KOPT-K1 (cell line): ENCODE data around the gene KCTD1.

Source experiments
- H3K27ac ChIP-seq: fragments of 200-600 bp; sonication (generic); 2 replicates; pipeline ENCODE4 v1.5.1; 2016; ENCODE audit warnings: antibody characterized with exemption, mild to moderate bottlenecking, low read depth, low read length; ENCODE audit not compliant: poor library complexity, severe bottlenecking
- H3K36me3 ChIP-seq: fragments of 200-600 bp; sonication (generic); 2 replicates; pipeline ENCODE4 v1.5.1; 2017; ENCODE audit warnings: antibody characterized with exemption, mild to moderate bottlenecking, low read length, moderate library complexity; ENCODE audit not compliant: insufficient read depth
- H3K9me3 ChIP-seq: fragments of 200-600 bp; sonication (generic); 2 replicates; pipeline ENCODE4 v1.5.1; 2017; ENCODE audit warnings: antibody characterized with exemption, low read length, mild to moderate bottlenecking; ENCODE audit not compliant: insufficient read depth, poor library complexity, severe bottlenecking

Gene KCTD1

GRCh38 chr18:26548415-26549262 is at the start of gene KCTD1:
Gene KCTD1 (minus strand): TSS chr18:26548553. CDS start chr18:26548536, 17 bp downstream.
- Histone ChIP-seq H3K27ac (peak within 1 kb of the TSS; percentile 72), H3K9me3 (no peaks in the 10 kb centered on the region), H3K36me3 (no peaks in the 10 kb centered on the region)

DNA sequence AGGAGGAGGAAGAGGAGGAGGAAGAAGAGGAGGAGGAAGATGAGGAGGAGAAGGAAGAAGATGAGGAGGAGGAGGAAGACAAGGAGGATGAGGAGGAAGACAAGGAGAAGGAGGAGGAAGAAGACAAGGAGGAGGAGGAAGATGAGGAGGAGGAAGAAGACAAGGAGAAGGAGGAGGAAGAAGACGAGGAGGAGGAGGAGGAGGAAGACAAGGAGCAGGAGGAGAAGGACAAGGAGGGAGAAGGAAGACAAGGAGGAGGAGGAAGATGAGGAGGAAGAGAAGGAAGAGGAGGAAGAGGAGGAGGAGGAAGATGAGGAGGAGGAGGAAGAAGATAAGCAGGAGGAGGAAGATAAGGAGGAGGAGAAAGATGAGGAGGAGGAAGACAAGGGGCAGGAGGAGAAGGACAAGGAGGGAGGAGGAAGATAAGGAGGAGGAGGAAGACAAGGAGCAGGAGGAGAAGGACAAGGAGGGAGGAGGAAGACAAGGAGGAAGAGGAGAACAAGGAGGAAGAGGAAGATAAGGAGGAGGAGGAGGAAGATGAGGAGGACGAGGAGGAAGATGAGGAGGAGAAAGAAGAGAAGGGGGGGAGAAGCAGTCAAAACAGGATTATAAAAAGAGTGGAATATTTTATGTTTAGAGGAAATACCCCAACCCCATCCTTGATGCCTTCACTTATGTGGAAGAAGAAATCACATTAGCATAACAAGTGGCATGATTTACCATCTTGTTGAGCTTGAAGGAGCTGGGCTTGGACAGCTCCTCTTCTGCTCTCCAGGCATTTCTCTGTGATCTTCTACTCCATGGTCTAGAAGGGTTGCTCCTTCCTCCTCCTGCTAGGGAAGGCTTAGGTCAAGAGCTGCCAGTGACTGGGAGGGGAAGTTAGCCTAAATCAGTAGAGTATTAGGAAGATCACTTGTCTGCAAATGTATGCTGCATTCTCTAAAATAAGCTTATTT is 45.3 kb upstream of the KCTD1 start:
- H3K36me3 ChIP-seq = no peaks in the 10 kb centered on the region
- H3K27ac ChIP-seq = no peak overlapping the region
- H3K9me3 ChIP-seq = no peaks in the 10 kb centered on the region

GRCh38 chr18:26584745-26585144 is 36.4 kb upstream of the KCTD1 start:
- Histone ChIP-seq H3K36me3 (no peaks in the 10 kb centered on the region), H3K9me3 (no peaks in the 10 kb centered on the region), H3K27ac (no peak overlapping the region)

DNA sequence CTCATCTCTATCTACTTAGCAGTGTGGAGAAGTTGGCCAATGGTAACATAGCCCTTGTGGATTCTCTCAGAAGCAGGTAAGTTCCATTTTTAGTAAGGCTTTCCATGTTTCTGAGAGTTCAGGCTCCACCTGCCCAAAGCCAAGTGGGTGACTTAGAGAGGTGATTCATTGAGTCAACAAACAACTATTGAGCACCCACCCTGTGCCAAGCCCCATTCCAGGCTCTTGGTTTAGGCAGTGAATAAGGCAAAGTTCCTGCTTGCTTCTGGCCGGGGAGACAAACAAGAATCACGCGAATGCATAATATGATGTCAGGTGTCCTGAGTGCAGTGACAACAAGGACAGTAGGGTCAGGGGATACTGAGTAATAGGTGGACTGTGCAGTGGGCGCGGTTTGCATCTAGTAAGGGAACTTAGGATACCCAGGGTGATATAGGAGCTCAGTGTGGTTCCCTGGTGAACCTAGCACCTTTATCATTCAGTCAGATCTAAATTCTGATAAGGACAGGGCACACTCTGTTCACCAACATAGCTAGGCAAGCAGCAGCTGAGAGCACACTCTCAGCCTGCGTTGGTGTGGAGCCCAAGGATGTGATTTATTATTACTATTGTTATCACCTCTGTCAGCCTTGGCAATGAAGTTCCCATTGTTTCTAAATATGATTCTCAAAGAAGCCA is 31.7 kb upstream of the KCTD1 start:
- Histone ChIP-seq H3K36me3 (no peaks in the 10 kb centered on the region), H3K27ac (no peak overlapping the region), H3K9me3 (no peaks in the 10 kb centered on the region)

DNA sequence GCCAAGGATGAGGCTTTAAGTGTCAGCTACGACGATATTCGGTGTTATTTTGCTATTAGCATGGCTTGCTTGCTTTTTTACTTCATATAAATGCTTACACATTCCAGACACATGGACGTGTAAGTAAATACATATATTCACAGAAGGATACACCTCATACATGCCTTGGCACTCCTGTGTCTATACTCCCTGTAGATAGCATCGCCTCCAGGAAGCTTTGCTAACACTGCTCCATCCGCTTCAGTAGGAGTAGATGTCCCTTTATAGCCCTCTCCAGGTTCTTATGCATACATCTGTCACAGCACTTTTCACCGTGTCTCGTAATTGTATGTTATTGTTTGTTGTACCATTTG is 27.5 kb upstream of the KCTD1 start:
- Histone ChIP-seq H3K36me3 (no peaks in the 10 kb centered on the region), H3K27ac (no peak overlapping the region), H3K9me3 (no peaks in the 10 kb centered on the region)

DNA sequence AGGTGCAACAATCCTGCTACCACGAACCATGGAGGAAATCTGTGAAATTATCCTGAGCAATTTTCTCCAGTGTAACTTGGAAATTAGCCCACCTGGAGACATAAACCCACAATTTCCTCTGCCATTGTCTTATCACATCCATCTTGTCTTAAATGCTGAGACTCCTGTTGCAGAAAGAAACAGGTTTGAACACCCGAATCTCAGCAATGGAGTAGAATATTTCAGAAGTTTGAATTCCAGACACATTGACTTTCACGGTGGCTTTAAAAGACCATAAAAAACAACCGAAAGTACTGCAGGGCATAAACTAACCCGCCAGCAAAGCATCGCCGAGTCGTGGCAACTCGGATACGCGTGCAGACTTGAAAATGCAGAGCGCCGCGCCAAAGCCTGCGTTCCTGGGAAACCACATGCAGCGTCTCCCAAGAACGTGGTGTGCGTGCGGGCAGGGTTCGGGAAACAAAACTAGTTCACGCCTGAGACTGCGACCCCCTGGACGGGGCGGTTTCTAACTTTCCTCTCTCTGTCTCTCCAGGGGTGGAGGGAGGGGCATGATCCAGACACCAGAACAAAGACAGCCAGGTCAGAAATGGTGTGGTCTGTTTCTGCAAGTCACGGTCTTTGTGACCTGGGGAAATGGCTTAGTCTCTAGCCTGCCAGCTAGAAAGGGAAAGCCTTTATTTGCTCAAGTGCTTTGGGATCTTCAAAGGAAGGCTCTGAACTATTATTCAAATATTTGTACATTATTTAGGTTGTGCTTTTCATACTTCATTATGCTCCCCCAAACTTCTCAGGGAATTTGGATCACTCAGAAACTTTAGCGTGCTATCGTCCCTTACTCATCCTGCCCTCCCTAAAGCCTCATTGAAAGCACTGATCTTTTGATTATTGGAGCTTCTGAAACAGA is 26.9 kb upstream of the KCTD1 start:
- H3K9me3 ChIP-seq = no peaks in the 10 kb centered on the region
- H3K27ac ChIP-seq = peak overlapping the region; percentile 10
- H3K36me3 ChIP-seq = no peaks in the 10 kb centered on the region

DNA sequence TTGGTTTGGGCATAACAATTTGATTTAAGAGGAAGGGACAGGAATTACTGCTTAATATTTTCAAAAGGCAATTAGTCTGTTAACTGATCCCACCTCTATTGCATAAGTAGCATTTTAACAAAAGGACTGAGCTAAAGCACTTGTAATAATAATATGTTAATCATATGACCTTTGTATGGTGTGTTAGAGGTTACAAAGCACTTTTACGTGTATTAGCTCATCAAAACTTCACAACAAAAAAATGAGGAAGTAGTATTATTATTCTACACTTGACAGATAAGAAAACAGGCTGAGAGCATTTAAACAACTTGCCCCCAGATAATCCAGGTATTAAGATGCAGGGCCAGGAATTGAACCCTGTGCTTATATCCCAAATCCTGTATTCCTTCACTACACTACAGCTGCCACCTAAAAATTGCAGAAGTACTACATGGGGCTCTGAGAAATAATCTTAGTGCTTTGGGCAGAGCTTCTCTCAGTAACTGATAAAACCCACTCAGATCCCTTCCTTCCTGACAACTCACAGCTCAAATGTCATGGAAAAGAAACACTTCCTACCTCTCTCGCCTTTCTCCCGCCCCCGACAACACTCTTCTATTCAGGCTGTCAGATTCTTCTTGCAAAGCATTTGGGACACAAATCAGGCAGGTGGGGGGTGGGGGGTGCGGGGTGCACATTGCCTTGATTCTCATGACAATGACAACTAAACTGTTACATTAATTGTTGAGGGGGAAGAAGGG is 20.7 kb upstream of the KCTD1 start:
- no peaks in the 10 kb centered on the region for H3K36me3 ChIP-seq
- no peaks in the 10 kb centered on the region for H3K9me3 ChIP-seq
- H3K27ac ChIP-seq = no peak overlapping the region

GRCh38 chr18:26568513-26568912 is 20.2 kb upstream of the KCTD1 start:
- Histone ChIP-seq H3K27ac (no peak overlapping the region), H3K9me3 (no peaks in the 10 kb centered on the region), H3K36me3 (no peaks in the 10 kb centered on the region)

GRCh38 chr18:26566874-26567555 is 18.7 kb upstream of the KCTD1 start:
- Histone ChIP-seq H3K36me3 (no peaks in the 10 kb centered on the region), H3K9me3 (no peaks in the 10 kb centered on the region), H3K27ac (no peak overlapping the region)

GRCh38 chr18:26565514-26565913 is 17.2 kb upstream of the KCTD1 start:
- Histone ChIP-seq H3K27ac (no peak overlapping the region), H3K36me3 (no peaks in the 10 kb centered on the region), H3K9me3 (no peaks in the 10 kb centered on the region)

DNA sequence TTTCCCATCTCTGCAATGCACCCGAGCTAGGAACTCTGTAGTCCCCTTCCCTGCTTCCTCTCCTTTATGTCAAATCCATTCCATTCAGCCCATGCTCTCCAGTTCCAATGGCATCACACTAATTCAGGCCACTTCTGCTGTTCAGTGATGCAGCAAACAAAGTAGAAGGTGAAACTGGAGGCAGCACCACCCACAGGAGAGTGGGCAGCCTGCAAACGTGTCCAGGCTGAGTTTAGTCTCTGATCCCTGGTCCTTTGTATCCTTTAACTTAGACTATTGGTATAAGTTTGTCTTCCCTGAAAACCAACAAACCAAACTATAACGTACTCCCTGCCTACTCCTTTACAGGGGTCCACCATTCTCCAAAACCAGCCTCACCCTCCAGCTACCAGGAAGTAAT is 14.7 kb upstream of the KCTD1 start:
- no peak overlapping the region for H3K27ac ChIP-seq
- H3K9me3 ChIP-seq = no peaks in the 10 kb centered on the region
- no peaks in the 10 kb centered on the region for H3K36me3 ChIP-seq

DNA sequence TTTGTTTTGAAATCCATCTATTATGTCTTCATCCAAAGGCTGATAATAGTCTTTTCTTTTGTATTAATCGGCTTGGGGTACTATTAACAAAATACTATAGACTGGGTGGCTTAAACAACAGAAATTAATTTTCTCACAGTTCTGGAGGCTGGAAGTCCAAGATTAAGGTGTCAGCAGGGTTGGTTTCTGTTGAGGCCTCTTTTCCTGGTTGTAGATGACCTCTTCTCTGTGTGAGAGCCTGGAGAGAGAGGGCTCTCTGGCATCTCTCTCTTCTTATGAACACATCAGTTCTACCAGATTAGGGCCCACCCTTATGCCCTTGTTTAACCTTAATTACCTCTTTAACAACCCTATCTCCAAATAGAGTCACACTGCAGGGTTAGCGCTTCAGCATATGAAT is 14.2 kb upstream of the KCTD1 start:
- no peaks in the 10 kb centered on the region for H3K9me3 ChIP-seq
- no peaks in the 10 kb centered on the region for H3K36me3 ChIP-seq

DNA sequence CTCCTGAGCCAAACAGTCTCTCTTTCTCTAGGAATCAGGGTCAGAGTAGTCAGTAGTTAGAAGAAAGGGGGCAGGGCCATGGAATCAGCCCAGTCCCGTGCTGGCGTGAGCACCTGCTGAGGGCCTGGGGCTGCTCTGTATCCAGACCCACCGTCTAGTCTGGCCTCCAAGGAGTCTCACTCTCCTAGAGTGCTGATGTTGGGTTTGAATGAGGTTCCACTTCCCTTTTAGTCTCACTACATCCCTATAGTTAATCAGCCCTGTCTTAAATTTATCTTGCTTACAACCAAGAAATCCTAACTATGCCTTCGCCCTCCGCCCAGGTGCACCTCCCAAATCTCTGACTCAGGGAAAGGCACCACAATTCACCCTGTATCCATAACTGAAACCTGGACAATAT is 13.4 kb upstream of the KCTD1 start:
- H3K36me3 ChIP-seq = no peaks in the 10 kb centered on the region
- H3K27ac ChIP-seq = no peak overlapping the region
- H3K9me3 ChIP-seq = no peaks in the 10 kb centered on the region

More for the DNA sequence above, 14.2 kb upstream of the KCTD1 start:
- no peak overlapping the region for H3K27ac ChIP-seq
